HG02970 (cell line): ENCODE measurements around the gene KRT7.

ENCODE experiments used
- ATAC-seq: cut with Tn5 transposase; IDR thresholded peaks from one replicate; pipeline ENCODE4 v1.9.1; 2021; ENCODE audit warnings: mild to moderate bottlenecking, moderate library complexity, moderate number of reproducible peaks; ENCODE audit not compliant: unreplicated experiment, low FRiP score

KRT7 gene

GRCh38 chr12:52232674-52233461 lies at the start of gene KRT7:
KRT7 (plus strand) TSS chr12:52233243; CDS start chr12:52233297, 54 bp downstream.
- ATAC-seq, result no peak

GRCh38 chr12:52183544-52183910 lies 49.5 kb upstream of the KRT7 start:
- ATAC-seq, result no peak

- ATAC-seq, result no peak
These were observed 49.1 kb upstream of the KRT7 start for GRCh38 chr12:52183971-52184370.

GRCh38 chr12:52184813-52185212 lies 48.2 kb upstream of the KRT7 start:
- ATAC-seq, result no peak

GRCh38 chr12:52185400-52185967 lies 47.6 kb upstream of the KRT7 start:
- ATAC-seq, result no peak

- no peak for ATAC-seq
These were observed 46.8 kb upstream of the KRT7 start for GRCh38 chr12:52186118-52186840.

- ATAC-seq, result no peak
These were observed 45.8 kb upstream of the KRT7 start for GRCh38 chr12:52187206-52187605.

- ATAC-seq, result no peak
These were observed 45.4 kb upstream of the KRT7 start for GRCh38 chr12:52187640-52188039.

GRCh38 chr12:52188658-52189057 lies 44.4 kb upstream of the KRT7 start:
- ATAC-seq, result no peak

- ATAC-seq, result no peak
These were observed 43.5 kb upstream of the KRT7 start for GRCh38 chr12:52189376-52190174.

GRCh38 chr12:52190860-52191729 lies 41.9 kb upstream of the KRT7 start:
- no peak for ATAC-seq

GRCh38 chr12:52191841-52192791 lies 40.9 kb upstream of the KRT7 start, which contains the start of gene KRT80:
KRT80 (minus strand) TSS chr12:52192014; CDS start chr12:52191902, 112 bp downstream.
- no peak for ATAC-seq

- no peak for ATAC-seq
These were observed 39.5 kb upstream of the KRT7 start for GRCh38 chr12:52193532-52193931.

GRCh38 chr12:52193991-52194390 lies 39.1 kb upstream of the KRT7 start:
- no peak for ATAC-seq

GRCh38 chr12:52195065-52195730 lies 37.8 kb upstream of the KRT7 start:
- no peak for ATAC-seq

- ATAC-seq, result no peak
These were observed 35.4 kb upstream of the KRT7 start for GRCh38 chr12:52197371-52198231.
